HG03159 (cell line): ENCODE data around the gene MMP2.

Source experiments
- ATAC-seq: cut with Tn5 transposase; IDR thresholded peaks from one replicate; pipeline ENCODE4 v1.9.1; 2021; ENCODE audit warnings: mild to moderate bottlenecking, moderate library complexity; ENCODE audit not compliant: unreplicated experiment

Gene MMP2

GRCh38 chr16:55510185-55510805, 31.3 kb downstream of the MMP2 start:
- ATAC-seq = no peak

GRCh38 chr16:55512941-55513340, 33.9 kb downstream of the MMP2 start:
- no peak for ATAC-seq

DNA sequence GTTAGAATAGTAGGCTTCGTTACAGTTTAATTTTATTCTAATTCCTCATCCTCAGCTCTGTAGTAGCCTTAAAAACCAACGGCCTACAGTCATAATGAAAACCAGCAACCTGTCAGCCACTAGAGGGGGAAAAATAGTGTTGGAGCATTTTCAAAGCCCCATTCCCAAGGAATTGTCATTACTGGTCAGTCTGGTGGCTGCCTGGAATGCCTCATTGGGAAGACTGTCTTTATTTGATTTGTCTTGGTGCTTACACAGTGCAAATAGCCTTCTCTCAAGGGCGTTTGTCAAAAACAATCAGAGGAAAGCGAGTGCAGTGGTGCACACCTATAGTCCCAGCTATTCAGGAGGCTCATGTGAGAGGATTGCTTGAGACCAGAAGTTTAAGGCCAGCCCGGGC, 34.6 kb downstream of the MMP2 start:
- ATAC-seq = no peak

DNA sequence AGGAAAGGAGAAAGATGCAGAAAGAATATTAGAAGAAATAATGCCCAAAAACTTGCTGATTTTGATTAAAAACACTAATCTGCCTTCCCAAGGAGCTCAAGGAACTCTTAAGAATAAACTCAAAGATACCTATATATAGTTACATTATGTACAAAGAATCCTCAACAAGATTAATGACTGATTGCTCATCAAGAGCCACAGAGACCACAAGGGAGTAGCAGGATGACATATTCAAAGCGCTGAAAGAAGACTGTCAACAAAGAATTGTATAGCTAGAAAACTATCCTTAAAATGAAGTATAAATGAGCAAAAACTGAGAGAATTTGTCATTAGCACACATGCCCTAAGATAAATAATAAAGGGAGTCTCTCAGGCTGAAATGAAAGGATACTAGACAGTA, 36.1 kb downstream of the MMP2 start:
- ATAC-seq = no peak

DNA sequence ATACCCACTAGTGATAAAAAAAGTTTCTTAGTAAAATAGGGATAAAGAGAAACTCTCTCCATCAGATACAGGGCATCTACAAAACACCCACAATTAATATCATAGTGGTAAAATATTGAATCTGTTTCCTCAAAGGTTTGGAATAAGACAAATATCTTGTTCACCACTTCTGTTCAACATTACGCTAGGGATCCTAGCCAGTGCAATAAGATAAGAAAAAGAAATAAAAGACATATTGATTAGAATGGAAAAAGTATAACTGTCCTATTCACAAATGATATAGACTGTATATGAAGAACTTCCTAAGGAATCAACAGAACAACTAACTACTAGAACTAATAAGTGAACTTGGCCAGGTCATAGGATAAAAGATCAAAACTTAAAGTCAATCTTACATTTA, 42.8 kb downstream of the MMP2 start:
- ATAC-seq = no peak

- ATAC-seq = no peak
Observed at GRCh38 chr16:55526441-55526840, 47.4 kb downstream of the MMP2 start.

DNA sequence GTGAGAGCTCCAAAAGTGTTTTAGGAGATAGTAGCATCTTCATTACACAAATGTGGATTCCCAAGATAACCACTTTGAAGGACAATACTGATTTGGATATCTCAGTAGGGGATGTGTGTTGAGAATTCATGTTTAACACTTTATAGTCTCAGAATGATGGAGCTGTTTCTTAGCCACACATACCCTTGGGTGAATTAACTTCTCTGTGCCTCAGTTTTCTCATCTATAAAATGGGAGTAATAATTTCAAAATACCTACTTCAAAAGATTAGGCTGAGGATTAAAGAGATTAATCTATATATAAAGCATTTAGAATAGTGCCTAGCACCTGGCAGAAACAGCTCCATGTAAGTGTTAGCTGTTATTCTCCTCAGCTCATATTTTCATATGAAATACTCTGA, 48.9 kb downstream of the MMP2 start:
- no peak for ATAC-seq

DNA sequence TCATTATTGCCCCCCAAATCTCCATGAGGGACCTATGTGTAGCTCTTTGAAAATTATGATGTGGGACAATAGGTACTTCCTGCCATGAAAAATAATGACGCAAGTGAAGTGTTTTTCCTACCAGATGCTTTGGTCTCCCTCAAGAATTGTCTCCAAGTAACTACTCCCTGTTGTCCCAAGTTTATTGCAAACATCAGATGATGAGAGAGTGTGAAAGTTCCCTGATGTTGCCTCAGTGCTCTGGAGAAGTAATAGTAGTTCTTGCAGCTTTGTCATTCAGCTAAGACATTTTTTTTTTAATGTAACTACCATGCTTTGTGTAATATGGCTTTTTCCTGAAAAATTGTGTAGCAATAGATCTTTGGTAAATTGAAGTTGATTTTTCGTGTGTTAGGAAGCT, 50.0 kb downstream of the MMP2 start:
- ATAC-seq = no peak

- no peak for ATAC-seq
Observed at GRCh38 chr16:55530316-55530856, 51.4 kb downstream of the MMP2 start.

GRCh38 chr16:55532227-55532626, 53.2 kb downstream of the MMP2 start:
- ATAC-seq = no peak

DNA sequence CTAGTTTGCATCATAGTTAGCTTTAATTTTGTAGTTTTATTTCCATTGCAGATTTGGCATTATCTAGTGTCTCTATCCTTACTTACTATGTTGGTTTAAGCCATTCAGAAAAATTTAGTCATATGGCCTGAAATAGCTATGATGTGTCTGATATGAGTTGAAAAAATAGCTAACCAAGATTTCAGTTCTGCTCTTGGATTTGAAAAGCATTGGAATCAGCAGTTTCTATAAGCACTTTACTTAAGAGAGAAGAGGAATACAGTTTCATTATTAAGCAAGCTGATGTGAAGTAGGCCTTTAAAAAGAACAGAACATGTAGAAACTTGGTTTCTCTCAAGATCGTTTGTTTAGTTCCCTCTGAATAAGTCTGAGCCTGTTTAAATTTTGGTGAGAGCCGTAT, 55.8 kb downstream of the MMP2 start:
- no peak for ATAC-seq

GRCh38 chr16:55539049-55539448, 60.1 kb downstream of the MMP2 start:
- ATAC-seq = no peak

- no peak for ATAC-seq
Observed at GRCh38 chr16:55539488-55539887, 60.5 kb downstream of the MMP2 start.

- ATAC-seq = no peak
Observed at GRCh38 chr16:55540221-55540620, 61.2 kb downstream of the MMP2 start.

GRCh38 chr16:55542459-55543082, 63.6 kb downstream of the MMP2 start:
- no peak for ATAC-seq

- no peak for ATAC-seq
Observed at GRCh38 chr16:55543472-55543871, 64.5 kb downstream of the MMP2 start.

- ATAC-seq = no peak
Observed at GRCh38 chr16:55552621-55553020, 73.6 kb downstream of the MMP2 start.

GRCh38 chr16:55555436-55555835, 76.4 kb downstream of the MMP2 start:
- ATAC-seq = no peak
